SK-N-SH (cell line): ENCODE measurements around the gene KIF13A. TPM values are rescaled to one million over a fixed set of nuclear protein-coding genes. Genes with fewer than 3 reads are reported as not detected.

Experiments used
- CTCF ChIA-PET: fragments of 300-600, 350-600 bp; formaldehyde crosslinking; extraction: SDS; loops from one replicate; lab custom pipeline; 2021; lab: Yijun Ruan, JAX
- POLR2A ChIA-PET: fragments of 350-600 bp; sonication (Branson Sonifier 250); formaldehyde crosslinking; extraction: SDS; loops from one replicate; lab custom pipeline; 2020; ENCODE audit warnings: antibody characterized with exemption, inconsistent platforms; lab: Yijun Ruan, JAX
- DNase-seq: peaks from one replicate; pipeline ENCODE4 v3.0.0; 2012
- H2AFZ ChIP-seq: fragments of 200-600 bp; sonication (generic); 2 replicates; pipeline ENCODE4 v1.8.1; 2016; ENCODE audit warnings: antibody characterized with exemption, mild to moderate bottlenecking, low read depth
- H3F3A ChIP-seq: fragments of 200-600 bp; sonication (generic); replicated peaks from 2 replicates; pipeline ENCODE3; 2016; ENCODE audit warnings: antibody characterized with exemption, mild to moderate bottlenecking; ENCODE audit not compliant: insufficient read depth
- H3K27ac ChIP-seq, 2 experiments: fragments of 200-500 bp in 1 of 2; fragments of 200-600 bp in 1 of 2; sonication (Bioruptor generic) in 1 of 2; sonication (generic), shearing (Covaris generic) in 1 of 2; 2 replicates each; pipeline versions ENCODE4 v1.5.1 to v1.6.1; 2014 to 2016; ENCODE audit warnings: low read depth in 2 of 2, inconsistent platforms in 1 of 2, low read length in 1 of 2, mild to moderate bottlenecking in 1 of 2, mixed read lengths in 1 of 2
- H3K27me3 ChIP-seq: fragments of 200-600 bp; sonication (generic), shearing (Covaris generic); 2 replicates; pipeline ENCODE4 v1.6.1; 2016; ENCODE audit warnings: mixed run types; ENCODE audit not compliant: insufficient read depth
- H3K36me3 ChIP-seq, 2 experiments: fragments of 200-500 bp in 1 of 2; fragments of 200-600 bp in 1 of 2; sonication (Bioruptor generic) in 1 of 2; sonication (generic) in 1 of 2; replicated peaks in 1 of 2; 2 replicates each; pipeline versions ENCODE3 to v1.5.1; 2014 to 2016; ENCODE audit warnings: low read length in 1 of 2, mild to moderate bottlenecking in 1 of 2; ENCODE audit not compliant: insufficient read depth in 2 of 2, control insufficient read depth in 1 of 2
- H3K4me1 ChIP-seq, 2 experiments: fragments of 200-500 bp in 1 of 2; fragments of 200-600 bp in 1 of 2; sonication (Bioruptor generic) in 1 of 2; sonication (generic), shearing (Covaris generic) in 1 of 2; 2 replicates each; pipeline versions ENCODE4 v1.5.1 to v1.6.1; 2014 to 2016; ENCODE audit warnings: low read depth in 1 of 2, low read length in 1 of 2, mixed run types in 1 of 2; ENCODE audit not compliant: insufficient read depth in 2 of 2, control insufficient read depth in 1 of 2
- H3K4me2 ChIP-seq: fragments of 200-600 bp; sonication (generic), shearing (Covaris generic); 2 replicates; pipeline ENCODE4 v1.6.1; 2017; ENCODE audit warnings: mixed run types
- H3K4me3 ChIP-seq, 2 experiments: fragments of 200-500 bp in 1 of 2; fragments of 200-600 bp in 1 of 2; sonication (Bioruptor generic) in 1 of 2; sonication (generic), shearing (Covaris generic) in 1 of 2; 2 replicates each; pipeline versions ENCODE4 v1.5.1 to v1.8.1; 2014 to 2016; ENCODE audit warnings: low read depth in 2 of 2, inconsistent platforms in 1 of 2, low read length in 1 of 2, mild to moderate bottlenecking in 1 of 2, mixed read lengths in 1 of 2, moderate library complexity in 1 of 2
- H3K79me2 ChIP-seq: fragments of 200-600 bp; sonication (generic); 2 replicates; pipeline ENCODE4 v1.8.1; 2017; ENCODE audit warnings: mild to moderate bottlenecking; ENCODE audit not compliant: insufficient read depth
- H3K9ac ChIP-seq: fragments of 200-600 bp; sonication (generic); 2 replicates; pipeline ENCODE4 v1.6.1; 2017; ENCODE audit warnings: mixed run types
- H3K9me2 ChIP-seq: fragments of 200-600 bp; sonication (generic); 2 replicates; pipeline ENCODE4 v1.6.1; 2017; ENCODE audit warnings: mixed run types
- H3K9me3 ChIP-seq: fragments of 200-600 bp; sonication (generic); 2 replicates; pipeline ENCODE4 v1.6.1; 2017; ENCODE audit warnings: mixed run types, mild to moderate bottlenecking, moderate library complexity
- H4K20me1 ChIP-seq: fragments of 200-600 bp; sonication (generic); 2 replicates; pipeline ENCODE4 v1.6.1; 2017; ENCODE audit warnings: mild to moderate bottlenecking, mixed run types; ENCODE audit not compliant: insufficient read depth
- CHD2 ChIP-seq: fragments of 150-350 bp; IDR thresholded peaks from 2 replicates; pipeline ENCODE4 v1.6.1; 2018; ENCODE audit warnings: low read length; ENCODE audit not compliant: partially characterized antibody
- ELF1 ChIP-seq: IDR thresholded peaks from 2 replicates; pipeline ENCODE4 v1.4.0; 2012
- EP300 ChIP-seq, 2 experiments: IDR thresholded peaks; 2 replicates each; pipeline versions ENCODE4 v1.4.0 to v1.6.1; 2012; ENCODE audit warnings: borderline replicate concordance in 1 of 2, low read depth in 1 of 2, low read length in 1 of 2
- EZH2phosphoT487 ChIP-seq: fragments of 200-600 bp; sonication (generic); IDR thresholded peaks from 2 replicates; pipeline ENCODE4 v1.6.1; 2017; ENCODE audit warnings: low read depth, mixed run types, mild to moderate bottlenecking, antibody characterized with exemption, moderate library complexity, borderline replicate concordance
- FOXJ3 ChIP-seq: sonication (generic); formaldehyde crosslinking; IDR thresholded peaks from 2 replicates; pipeline ENCODE4 v1.5.1; 2020; ENCODE audit warnings: mild to moderate bottlenecking, missing genetic modification reagents
- FOXM1 ChIP-seq: IDR thresholded peaks from 2 replicates; pipeline ENCODE4 v1.4.0; 2012; ENCODE audit warnings: low read depth, mild to moderate bottlenecking
- MEF2A ChIP-seq: IDR thresholded peaks from 2 replicates; pipeline ENCODE4 v1.4.0; 2012; ENCODE audit warnings: low read depth, borderline replicate concordance
- MXI1 ChIP-seq: IDR thresholded peaks from 2 replicates; pipeline ENCODE4 v1.6.1; 2012; ENCODE audit warnings: mild to moderate bottlenecking, low read depth, low read length, improper control_type of control experiment
- NFIC ChIP-seq: IDR thresholded peaks from 2 replicates; pipeline ENCODE4 v1.4.0; 2012; ENCODE audit warnings: borderline replicate concordance
- POLR2AphosphoS5 ChIP-seq: IDR thresholded peaks from 2 replicates; pipeline ENCODE4 v1.6.1; 2012; ENCODE audit warnings: low read depth, low read length
- RAD21 ChIP-seq: IDR thresholded peaks from 2 replicates; pipeline ENCODE4 v1.6.1; 2012; ENCODE audit warnings: mild to moderate bottlenecking, low read length
- RCOR1 ChIP-seq: fragments of 150-350 bp; IDR thresholded peaks from 2 replicates; pipeline ENCODE4 v1.6.1; 2017; ENCODE audit warnings: antibody characterized with exemption, low read length
- RFX5 ChIP-seq: IDR thresholded peaks from 2 replicates; pipeline ENCODE4 v1.6.1; 2012; ENCODE audit warnings: mild to moderate bottlenecking, improper control_type of control experiment, low read length
- RXRA ChIP-seq: IDR thresholded peaks from 2 replicates; pipeline ENCODE4 v1.4.0; 2012; ENCODE audit warnings: low read depth, mild to moderate bottlenecking, borderline replicate concordance
- SIN3A ChIP-seq: IDR thresholded peaks from 2 replicates; pipeline ENCODE4 v1.6.1; 2012; ENCODE audit warnings: low read depth, mild to moderate bottlenecking, low read length, moderate library complexity, borderline replicate concordance
- TCF12 ChIP-seq: IDR thresholded peaks from 2 replicates; pipeline ENCODE4 v1.4.0; 2012
- WGBS: methylation state at CpG from one replicate; pipeline ENCODE4 v1.1.6; 2017; ENCODE audit warnings: low lambda C conversion rate; 5-methylcytosine and 5-hydroxymethylcytosine counted together
- polyA plus RNA-seq, 3 experiments: library from polyadenylated mRNA; depleted of rRNA; stranded (reverse); fragments of >200 nt; gene quantifications; 2 replicates each; pipeline ENCODE4 v1.2.3, GENCODE V29; 2012
- TF ChIP-seq, protein P1 (sequence below): IDR thresholded peaks from 2 replicates; pipeline ENCODE4 v1.4.0; 2012; ENCODE audit warnings: low read depth, borderline replicate concordance
- TF ChIP-seq, protein P2 (sequence below): IDR thresholded peaks from 2 replicates; pipeline ENCODE4 v1.4.0; 2012; ENCODE audit warnings: low read depth
- TF ChIP-seq, protein P3 (sequence below): fragments of 150-350 bp; IDR thresholded peaks from 2 replicates; pipeline ENCODE4 v1.6.1; 2016; ENCODE audit warnings: mild to moderate bottlenecking, low read depth, low read length
- TF ChIP-seq, protein P4 (sequence below): IDR thresholded peaks from 2 replicates; pipeline ENCODE4 v1.6.1; 2012; ENCODE audit warnings: mild to moderate bottlenecking, low read depth, low read length, moderate library complexity

Gene KIF13A
- polyA plus RNA-seq, 1 of the 3 experiments (the other 2 are of a cell fraction), result 18.2 TPM

DNA sequence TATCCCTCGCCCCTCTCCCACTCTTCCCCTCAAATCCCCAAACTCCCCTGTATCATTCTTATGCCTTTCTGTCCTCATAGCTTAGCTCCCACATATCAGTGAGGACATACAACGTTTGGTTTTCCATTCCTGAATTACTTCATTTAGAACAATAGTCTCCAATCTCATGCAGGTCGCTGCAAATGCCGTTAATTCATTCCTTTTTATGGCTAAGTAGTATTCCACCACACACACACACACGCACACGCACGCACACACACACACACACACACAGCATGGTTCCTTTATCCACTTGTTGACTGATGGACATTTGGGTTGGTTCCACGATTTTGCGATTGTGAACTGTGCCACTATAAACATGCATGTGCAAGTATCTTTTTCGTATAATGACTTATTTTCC is 112.7 kb downstream of the KIF13A start:
- TF ChIP-seq RFX5, result no peak
- no peak for TF ChIP-seq TCF12
- TF ChIP-seq FOXM1, result no peak
- TF ChIP-seq MEF2A, result no peak
- no peak for TF ChIP-seq CHD2
- TF ChIP-seq, protein P1, sequence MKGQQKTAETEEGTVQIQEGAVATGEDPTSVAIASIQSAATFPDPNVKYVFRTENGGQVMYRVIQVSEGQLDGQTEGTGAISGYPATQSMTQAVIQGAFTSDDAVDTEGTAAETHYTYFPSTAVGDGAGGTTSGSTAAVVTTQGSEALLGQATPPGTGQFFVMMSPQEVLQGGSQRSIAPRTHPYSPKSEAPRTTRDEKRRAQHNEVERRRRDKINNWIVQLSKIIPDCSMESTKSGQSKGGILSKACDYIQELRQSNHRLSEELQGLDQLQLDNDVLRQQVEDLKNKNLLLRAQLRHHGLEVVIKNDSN, result no peak
- no peak for TF ChIP-seq ELF1
- no peak for TF ChIP-seq RAD21
- no peak for TF ChIP-seq MXI1
- no peak for TF ChIP-seq RCOR1
- no peak for TF ChIP-seq NFIC
- no peak overlapping the region for H3K4me2 ChIP-seq
- H3K79me2 ChIP-seq, result peaks cover 18% of the 10 kb centered on the region; the same call in 1 of the 2 replicates
- no peak overlapping the region for H3K9ac ChIP-seq
- H3K9me3 ChIP-seq, result no peaks in the 10 kb centered on the region
- DNase-seq, result no peak
- H3K4me3 ChIP-seq, result no peak overlapping the region
- H3K36me3 ChIP-seq, result peaks cover 0 to 11% of the 10 kb centered on the region in 2 experiments
- H3K27me3 ChIP-seq, result no peaks in the 10 kb centered on the region
- H3K4me1 ChIP-seq, result peaks cover 1 to 15% of the 10 kb centered on the region in 2 experiments; a peak in 3 of 4 replicates
- ChIA-PET POLR2A (no interaction called here), CTCF (no interaction called here)
- H3K9me2 ChIP-seq, result no peaks in the 10 kb centered on the region
- H3K27ac ChIP-seq, result no peak overlapping the region
- H3F3A ChIP-seq, result peaks cover 23% of the 10 kb centered on the region
- no peaks in the 10 kb centered on the region for H4K20me1 ChIP-seq
- 75% methylated on average over 10 of the region's 10 CpGs for WGBS
- no peak overlapping the region for H2AFZ ChIP-seq

DNA sequence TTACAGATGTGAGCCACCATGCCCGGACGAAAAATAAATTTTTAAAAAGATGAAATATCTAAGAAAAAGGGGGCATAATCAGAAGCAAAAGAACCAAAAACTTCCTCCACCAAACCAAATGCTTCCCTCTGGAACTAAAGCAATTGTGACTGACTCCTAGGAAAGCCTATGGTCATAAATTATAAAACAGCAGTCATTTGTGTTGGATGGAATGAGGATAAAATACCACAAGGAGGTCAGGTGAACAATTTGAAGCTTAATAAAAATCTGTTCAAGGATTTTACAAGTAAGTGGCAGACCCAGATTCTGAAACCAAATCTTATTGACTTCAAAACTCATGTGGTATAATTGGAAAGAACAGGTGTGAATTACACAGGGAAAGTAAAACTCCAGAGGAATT is 114.5 kb downstream of the KIF13A start:
- H2AFZ ChIP-seq, result no peak overlapping the region
- CTCF ChIA-PET, result no interaction called here
- no peak for TF ChIP-seq ELF1
- TF ChIP-seq TCF12, result no peak
- no peak for TF ChIP-seq MXI1
- no peak for TF ChIP-seq FOXM1
- TF ChIP-seq POLR2AphosphoS5, result no peak
- TF ChIP-seq, protein P2, sequence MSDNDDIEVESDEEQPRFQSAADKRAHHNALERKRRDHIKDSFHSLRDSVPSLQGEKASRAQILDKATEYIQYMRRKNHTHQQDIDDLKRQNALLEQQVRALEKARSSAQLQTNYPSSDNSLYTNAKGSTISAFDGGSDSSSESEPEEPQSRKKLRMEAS, result no peak
- TF ChIP-seq SIN3A, result no peak
- TF ChIP-seq, protein P1, result no peak
- TF ChIP-seq, protein P3, sequence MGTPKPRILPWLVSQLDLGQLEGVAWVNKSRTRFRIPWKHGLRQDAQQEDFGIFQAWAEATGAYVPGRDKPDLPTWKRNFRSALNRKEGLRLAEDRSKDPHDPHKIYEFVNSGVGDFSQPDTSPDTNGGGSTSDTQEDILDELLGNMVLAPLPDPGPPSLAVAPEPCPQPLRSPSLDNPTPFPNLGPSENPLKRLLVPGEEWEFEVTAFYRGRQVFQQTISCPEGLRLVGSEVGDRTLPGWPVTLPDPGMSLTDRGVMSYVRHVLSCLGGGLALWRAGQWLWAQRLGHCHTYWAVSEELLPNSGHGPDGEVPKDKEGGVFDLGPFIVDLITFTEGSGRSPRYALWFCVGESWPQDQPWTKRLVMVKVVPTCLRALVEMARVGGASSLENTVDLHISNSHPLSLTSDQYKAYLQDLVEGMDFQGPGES, result no peak
- no peak for TF ChIP-seq CHD2
- no peak for TF ChIP-seq FOXJ3 (CRISPR knock-in tag)
- TF ChIP-seq, protein P4, sequence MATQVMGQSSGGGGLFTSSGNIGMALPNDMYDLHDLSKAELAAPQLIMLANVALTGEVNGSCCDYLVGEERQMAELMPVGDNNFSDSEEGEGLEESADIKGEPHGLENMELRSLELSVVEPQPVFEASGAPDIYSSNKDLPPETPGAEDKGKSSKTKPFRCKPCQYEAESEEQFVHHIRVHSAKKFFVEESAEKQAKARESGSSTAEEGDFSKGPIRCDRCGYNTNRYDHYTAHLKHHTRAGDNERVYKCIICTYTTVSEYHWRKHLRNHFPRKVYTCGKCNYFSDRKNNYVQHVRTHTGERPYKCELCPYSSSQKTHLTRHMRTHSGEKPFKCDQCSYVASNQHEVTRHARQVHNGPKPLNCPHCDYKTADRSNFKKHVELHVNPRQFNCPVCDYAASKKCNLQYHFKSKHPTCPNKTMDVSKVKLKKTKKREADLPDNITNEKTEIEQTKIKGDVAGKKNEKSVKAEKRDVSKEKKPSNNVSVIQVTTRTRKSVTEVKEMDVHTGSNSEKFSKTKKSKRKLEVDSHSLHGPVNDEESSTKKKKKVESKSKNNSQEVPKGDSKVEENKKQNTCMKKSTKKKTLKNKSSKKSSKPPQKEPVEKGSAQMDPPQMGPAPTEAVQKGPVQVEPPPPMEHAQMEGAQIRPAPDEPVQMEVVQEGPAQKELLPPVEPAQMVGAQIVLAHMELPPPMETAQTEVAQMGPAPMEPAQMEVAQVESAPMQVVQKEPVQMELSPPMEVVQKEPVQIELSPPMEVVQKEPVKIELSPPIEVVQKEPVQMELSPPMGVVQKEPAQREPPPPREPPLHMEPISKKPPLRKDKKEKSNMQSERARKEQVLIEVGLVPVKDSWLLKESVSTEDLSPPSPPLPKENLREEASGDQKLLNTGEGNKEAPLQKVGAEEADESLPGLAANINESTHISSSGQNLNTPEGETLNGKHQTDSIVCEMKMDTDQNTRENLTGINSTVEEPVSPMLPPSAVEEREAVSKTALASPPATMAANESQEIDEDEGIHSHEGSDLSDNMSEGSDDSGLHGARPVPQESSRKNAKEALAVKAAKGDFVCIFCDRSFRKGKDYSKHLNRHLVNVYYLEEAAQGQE, result no peak
- no peak for TF ChIP-seq MEF2A
- TF ChIP-seq RXRA, result no peak
- TF ChIP-seq NFIC, result no peak
- TF ChIP-seq EZH2phosphoT487, result no peak
- TF ChIP-seq EP300 (IDR thresholded peaks at IDR 0.05; ENCODE audit: borderline replicate concordance in 1 of 2, low read depth in 1 of 2, low read length in 1 of 2), result no peak
- TF ChIP-seq, all 33 proteins: peak for 0
- H3K27ac ChIP-seq, result no peak overlapping the region
- no peaks in the 10 kb centered on the region for H3K27me3 ChIP-seq
- POLR2A ChIA-PET, result no interaction called here
- H4K20me1 ChIP-seq, result no peaks in the 10 kb centered on the region
- H3K4me3 ChIP-seq, result no peak overlapping the region
- WGBS, result 93% methylated on average over 2 of the region's 2 CpGs
- H3K4me1 ChIP-seq, result peaks cover 10 to 22% of the 10 kb centered on the region in 2 experiments
- no peak overlapping the region for H3K4me2 ChIP-seq
- H3K9me3 ChIP-seq, result no peaks in the 10 kb centered on the region
- H3K9ac ChIP-seq, result no peak overlapping the region
- peaks cover 5% of the 10 kb centered on the region; the same call in 1 of the 2 replicates for H3K79me2 ChIP-seq
- no peak for DNase-seq
- H3K9me2 ChIP-seq, result no peaks in the 10 kb centered on the region
- H3F3A ChIP-seq, result peaks cover 20% of the 10 kb centered on the region
- H3K36me3 ChIP-seq, result peaks cover 0 to 11% of the 10 kb centered on the region in 2 experiments
